Medulla oblongata (tissue), 1 donor: Measurements from ENCODE around the gene MYO6.
"Not testable (repeated sequence)": the region's sequence is repeated elsewhere in the genome, so short reads cannot be mapped to it uniquely, and the experiment has no call there.

Source experiments
- DNase-seq: peaks from one replicate; pipeline ENCODE4 v3.0.0-alpha.2; 2015; ENCODE audit errors: extremely low spot score

The MYO6 gene

DNA sequence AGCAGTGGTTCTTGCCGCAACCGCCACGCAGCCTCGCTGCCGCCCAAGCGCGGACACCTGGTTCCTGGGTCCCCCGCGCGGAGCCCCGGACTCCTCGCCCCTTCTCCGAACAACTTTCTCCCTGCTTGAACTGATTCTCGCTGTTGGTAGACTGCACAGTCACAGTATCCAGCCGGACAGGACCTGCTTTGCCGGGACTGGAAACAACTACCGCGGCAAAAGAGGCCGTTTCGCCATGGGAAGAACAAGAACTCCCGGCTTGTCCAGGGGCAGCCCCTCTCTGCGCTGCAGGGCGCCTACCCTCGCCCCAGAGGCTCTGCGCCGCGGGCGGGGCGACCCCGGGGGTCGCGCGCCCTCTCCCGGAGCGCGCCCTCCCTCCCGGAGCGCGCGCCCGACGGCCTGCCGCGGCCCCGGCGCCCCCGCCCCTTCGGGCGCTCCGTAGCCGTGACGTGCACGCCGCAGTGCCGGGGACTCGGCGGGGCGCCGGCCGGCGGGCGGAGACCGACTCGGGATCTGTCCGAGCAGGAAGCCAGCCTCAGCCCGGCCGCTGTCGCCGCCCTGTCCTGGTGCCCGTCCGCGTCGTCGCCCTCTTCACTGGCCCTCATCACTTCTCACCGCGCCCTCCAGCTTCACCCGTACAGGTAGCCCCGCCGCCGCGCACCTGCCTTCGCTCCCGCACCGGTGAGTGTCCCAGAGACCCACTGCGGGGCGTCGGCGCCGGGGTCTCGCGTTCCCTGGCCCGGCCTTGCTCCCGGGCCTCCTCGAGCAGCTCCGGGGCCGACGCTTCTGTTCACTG, at the start of gene MYO6:
MYO6 (plus strand) TSS at position 497 of the 796 bp plus-strand sequence. CDS start 68,309 bp downstream, outside the sequence.
- DNase-seq: peak; percentile 83

- not testable (repeated sequence) for DNase-seq
Measured at GRCh38 chr6:75708334-75708733, 40.7 kb upstream of the MYO6 start.

DNA sequence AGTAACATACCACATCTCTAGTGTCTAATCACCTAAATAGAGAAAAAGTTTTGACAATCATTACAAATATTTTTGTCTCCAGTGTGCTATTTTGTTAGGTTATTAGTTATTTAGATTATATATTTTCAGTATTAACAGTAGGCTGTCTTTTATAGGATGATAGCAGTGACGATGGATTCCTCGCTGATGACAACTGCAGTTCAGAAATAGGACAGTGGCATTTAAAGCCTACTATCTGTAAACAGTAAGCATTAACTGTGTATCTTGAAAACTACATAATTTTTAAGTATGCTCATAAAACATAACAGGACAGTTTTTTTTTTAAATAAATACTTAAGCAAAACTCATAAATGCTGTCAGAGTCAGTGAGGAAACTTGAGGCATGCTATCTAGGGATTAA, 37.9 kb upstream of the MYO6 start:
- no peak for DNase-seq

DNA sequence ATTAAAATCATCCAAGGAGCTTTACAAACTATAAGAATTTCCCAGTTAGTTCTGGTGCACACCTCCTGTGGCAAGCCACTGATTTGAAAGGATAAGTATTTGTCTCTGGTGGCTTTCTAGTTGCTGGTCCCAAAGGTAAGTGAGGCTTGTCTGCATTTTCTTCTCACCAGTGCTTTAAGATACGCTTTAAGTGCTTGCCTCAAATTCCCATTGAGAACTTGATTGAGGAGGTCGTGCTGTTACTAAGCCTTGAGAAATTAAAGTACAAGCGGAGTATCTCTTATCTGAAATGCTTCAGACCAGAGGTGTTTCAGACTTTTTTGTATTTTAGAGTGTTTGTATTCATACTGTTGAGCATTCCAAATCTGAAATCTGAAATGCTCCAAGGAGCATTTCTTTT, 29.9 kb upstream of the MYO6 start:
- no peak for DNase-seq

- no peak for DNase-seq
Measured at GRCh38 chr6:75723382-75723781, 25.7 kb upstream of the MYO6 start.

DNA sequence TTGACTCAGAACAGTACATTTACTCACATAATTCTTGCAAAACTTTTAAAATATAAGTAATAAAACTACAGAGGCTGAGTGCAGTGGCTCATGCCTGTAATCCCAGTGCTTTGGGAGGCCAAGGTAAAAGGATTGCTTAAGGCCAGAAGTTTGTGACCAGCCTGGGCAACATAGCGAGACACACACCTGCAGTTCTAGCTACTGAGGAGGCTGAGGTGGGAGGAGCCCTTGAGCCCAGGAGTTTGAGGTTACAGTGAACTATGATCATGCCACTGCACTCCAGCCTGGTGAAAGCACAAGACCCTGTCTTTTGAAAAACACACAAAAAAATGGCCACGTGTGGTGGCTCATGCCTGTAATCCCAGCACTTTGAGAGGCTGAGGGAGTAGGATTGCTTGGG, 21.8 kb upstream of the MYO6 start:
- no peak for DNase-seq

DNA sequence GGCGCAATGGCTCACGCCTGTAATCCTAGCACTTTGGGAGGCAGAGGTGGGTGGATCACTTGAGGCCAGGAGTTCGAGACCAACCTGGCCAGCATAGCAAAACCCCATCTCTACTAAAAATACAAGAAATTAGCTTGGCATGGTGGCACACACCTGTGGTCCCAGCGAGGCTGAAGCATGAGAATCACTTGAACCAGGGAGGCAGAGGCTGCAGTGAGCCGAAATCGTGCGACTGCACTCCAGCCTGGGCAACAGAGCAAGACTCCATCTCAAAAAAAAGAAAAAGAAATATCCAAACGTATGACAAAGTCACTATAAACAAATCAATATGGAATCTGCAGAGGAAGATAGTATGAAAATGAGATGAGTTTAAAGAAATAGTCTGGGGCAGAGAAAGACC, 18.0 kb upstream of the MYO6 start:
- DNase-seq: not testable (repeated sequence)

DNA sequence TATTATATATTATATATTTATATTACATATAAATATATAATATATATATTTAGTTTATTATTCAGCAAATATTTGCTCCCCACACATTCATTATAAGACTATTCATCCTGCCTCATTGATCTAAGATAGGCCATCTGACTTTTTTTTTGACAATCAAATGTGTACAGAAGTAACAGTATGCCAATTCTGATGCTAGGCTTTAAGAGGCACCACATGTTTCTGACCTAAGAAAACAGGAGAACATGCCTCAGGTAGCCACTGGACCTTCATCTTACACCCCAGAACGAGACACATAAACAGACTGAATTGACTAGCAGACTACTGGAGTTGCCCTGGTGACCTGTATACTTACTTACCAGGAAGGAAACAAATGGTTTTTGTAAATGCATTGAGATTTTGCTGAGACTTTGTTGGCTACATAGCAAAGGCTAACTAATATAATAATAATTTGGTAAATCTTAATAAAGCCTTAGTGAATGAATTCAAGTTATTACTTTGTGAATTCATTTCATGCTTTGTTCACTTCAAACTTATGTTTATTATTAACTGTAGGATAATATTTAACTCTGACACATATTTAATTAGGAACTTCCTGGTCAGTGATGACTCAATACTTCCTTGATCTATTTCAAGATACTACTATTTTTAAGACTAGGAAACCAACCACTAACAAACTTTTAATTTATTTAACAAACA, 13.4 kb upstream of the MYO6 start:
- DNase-seq: no peak

DNA sequence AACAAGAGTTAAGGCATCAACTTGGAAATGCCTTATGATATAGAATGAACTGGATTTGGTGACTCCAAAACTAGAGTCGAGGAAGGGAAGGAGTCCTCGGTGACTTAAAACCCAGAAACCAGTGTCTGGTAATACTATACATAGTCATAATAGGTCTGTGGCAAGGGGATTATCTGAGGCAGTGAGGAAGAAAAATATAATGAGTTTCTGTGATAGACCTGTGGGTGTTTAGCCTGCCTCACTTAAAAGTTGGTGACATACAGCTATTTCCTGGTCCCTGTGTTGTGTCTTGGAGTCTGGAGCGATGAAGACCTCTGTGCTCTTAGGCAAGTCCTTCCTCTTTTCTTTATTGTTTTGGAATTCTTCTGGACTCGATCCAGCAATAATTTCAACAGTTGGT, 5.1 kb upstream of the MYO6 start:
- no peak for DNase-seq

DNA sequence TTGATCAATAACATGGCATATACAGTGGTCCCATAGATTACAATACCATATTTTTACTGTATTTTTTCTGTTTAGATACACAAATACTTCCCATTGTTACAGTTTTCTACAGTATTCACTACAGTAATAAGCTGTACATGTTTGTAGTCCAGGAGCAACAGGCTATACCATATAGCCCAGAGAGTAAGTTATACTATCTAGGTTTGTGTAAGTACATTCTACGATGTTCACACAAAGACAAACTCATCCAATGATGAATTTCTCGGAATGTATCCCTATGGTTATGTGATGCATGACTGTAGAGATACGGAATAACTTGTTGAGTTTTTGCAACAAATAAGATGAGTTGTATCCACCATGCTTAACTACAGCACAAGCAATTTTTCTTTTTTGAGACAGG, 3.6 kb upstream of the MYO6 start:
- DNase-seq: no peak

GRCh38 chr6:75746221-75746620, 2.8 kb upstream of the MYO6 start:
- no peak for DNase-seq

- no peak for DNase-seq
Measured at GRCh38 chr6:75747152-75747992, 1.7 kb upstream of the MYO6 start.

- no peak for DNase-seq
Measured at GRCh38 chr6:75748003-75748742, 866 bp upstream of the MYO6 start.

DNA sequence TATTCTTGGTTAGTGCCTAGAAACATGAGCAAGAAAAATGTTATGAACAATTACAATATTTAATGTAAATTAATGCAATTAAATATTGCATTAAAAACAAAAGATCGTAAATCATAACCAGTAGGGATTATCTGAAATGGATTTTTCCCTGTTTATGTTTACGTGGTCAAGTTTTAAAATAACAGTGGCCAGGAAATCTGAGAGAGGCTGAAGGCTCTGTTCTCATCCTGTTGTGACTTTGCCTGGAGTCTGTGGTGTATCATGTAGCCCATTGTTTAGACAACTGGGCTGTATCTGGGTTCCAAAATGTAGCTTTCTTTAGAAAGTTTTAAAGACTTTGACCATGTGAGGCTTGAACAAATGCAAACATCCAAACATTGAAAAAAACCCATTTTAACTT, 2.4 kb downstream of the MYO6 start:
- DNase-seq: no peak

- DNase-seq: no peak
Measured at GRCh38 chr6:75752365-75752764, 3.3 kb downstream of the MYO6 start.

- DNase-seq: no peak
Measured at GRCh38 chr6:75755704-75756103, 6.7 kb downstream of the MYO6 start.

GRCh38 chr6:75757295-75757694, 8.3 kb downstream of the MYO6 start:
- DNase-seq: no peak

DNA sequence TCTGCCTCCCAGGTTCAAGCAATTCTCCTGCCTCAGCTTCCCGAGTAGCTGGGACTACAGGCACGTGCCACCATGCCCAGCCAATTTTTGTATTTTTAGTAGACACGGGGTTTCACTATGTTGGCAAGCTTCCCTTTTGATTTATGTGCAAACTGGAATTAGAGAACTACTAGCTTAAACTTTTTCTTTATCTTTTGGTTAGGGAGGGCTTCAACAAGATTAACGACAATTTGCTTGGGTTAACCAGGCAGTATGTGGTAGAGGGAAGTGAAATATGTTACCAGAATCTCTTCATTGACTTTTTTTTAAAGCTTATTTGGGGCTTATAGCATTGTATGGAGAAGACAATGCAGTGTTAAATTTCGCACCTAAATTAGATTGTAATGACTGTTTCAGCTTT, 9.0 kb downstream of the MYO6 start:
- no peak for DNase-seq

GRCh38 chr6:75759207-75759606, 10.2 kb downstream of the MYO6 start:
- no peak for DNase-seq

DNA sequence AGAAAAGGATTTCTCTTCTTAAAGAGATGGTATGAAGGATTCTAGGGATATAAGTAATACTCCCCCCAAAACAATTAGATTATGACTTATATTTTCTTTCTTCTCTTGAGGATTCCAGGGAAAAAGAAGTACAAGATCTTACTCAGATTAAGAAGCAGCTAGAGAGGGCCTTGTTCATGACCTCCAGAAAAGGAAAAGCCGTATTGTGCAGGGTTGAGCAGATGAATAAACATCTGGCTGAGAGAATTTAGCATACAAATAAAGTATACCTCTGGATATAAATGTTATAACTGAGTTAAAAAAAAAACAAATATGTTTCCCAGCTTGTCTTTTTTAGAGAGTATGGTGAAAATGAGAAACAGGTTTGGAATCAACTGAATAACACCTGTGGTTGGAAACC, 11.3 kb downstream of the MYO6 start:
- no peak for DNase-seq

- no peak for DNase-seq
Measured at GRCh38 chr6:75761489-75761888, 12.4 kb downstream of the MYO6 start.

GRCh38 chr6:75762063-75762462, 13.0 kb downstream of the MYO6 start:
- no peak for DNase-seq
